GM23338 (cell line): ENCODE results near the gene NHSL1.

ENCODE experiments used
- CREB1 ChIP-seq: fragments of 250-450 bp; sonication (Bioruptor Pico); IDR thresholded peaks from 2 replicates; pipeline ENCODE4 v1.5.0; 2020; ENCODE audit warnings: low read depth, mild to moderate bottlenecking, moderate library complexity
- EZH2 ChIP-seq: fragments of 200-600 bp; sonication (generic); IDR thresholded peaks from one replicate; pipeline ENCODE4 v1.8.0; 2017; ENCODE audit warnings: antibody characterized with exemption, mild to moderate bottlenecking, low read depth; ENCODE audit not compliant: unreplicated experiment
- EZH2phosphoT487 ChIP-seq: fragments of 200-600 bp; sonication (generic); IDR thresholded peaks from one replicate; pipeline ENCODE4 v1.8.1; 2018; ENCODE audit warnings: antibody characterized with exemption; ENCODE audit not compliant: unreplicated experiment
- JUNB ChIP-seq: IDR thresholded peaks from one replicate; pipeline ENCODE4 v1.6.1; 2016; ENCODE audit warnings: antibody characterized with exemption; ENCODE audit not compliant: unreplicated experiment
- NANOG ChIP-seq: IDR thresholded peaks from 2 replicates; pipeline ENCODE4 v1.6.1; 2016; ENCODE audit warnings: antibody characterized with exemption, borderline replicate concordance
- POLR2AphosphoS5 ChIP-seq: IDR thresholded peaks from 2 replicates; pipeline ENCODE4 v1.6.1; 2016; ENCODE audit warnings: antibody characterized with exemption, low read depth
- STAT1 ChIP-seq: IDR thresholded peaks from one replicate; pipeline ENCODE4 v1.6.1; 2016; ENCODE audit warnings: antibody characterized with exemption; ENCODE audit not compliant: unreplicated experiment
- ZNF114 ChIP-seq: fragments of 250-450 bp; sonication (Bioruptor Pico); IDR thresholded peaks from 2 replicates; pipeline ENCODE4 v1.5.0; 2020; ENCODE audit warnings: mild to moderate bottlenecking, moderate library complexity
- ZNF331 ChIP-seq: fragments of 250-450 bp; sonication (Bioruptor Pico); IDR thresholded peaks from 2 replicates; pipeline ENCODE4 v1.5.0; 2020; ENCODE audit warnings: low read depth, mild to moderate bottlenecking, moderate library complexity
- TF ChIP-seq, protein P1 (sequence below), 2 experiments: fragments of 200-600 bp in 1 of 2; sonication (generic) in 1 of 2; conservative IDR thresholded peaks; 2 replicates each; pipeline versions ENCODE4 v1.5.1 to v1.6.1; 2016 to 2017; ENCODE audit warnings: antibody characterized with exemption in 2 of 2, low read depth in 2 of 2, mild to moderate bottlenecking in 2 of 2, moderate library complexity in 1 of 2
- TF ChIP-seq, protein P2 (sequence below): IDR thresholded peaks from 2 replicates; pipeline ENCODE4 v1.6.1; 2016; ENCODE audit warnings: antibody characterized with exemption
- TF ChIP-seq, protein P3 (sequence below): IDR thresholded peaks from one replicate; pipeline ENCODE4 v1.6.1; 2018; ENCODE audit warnings: antibody characterized with exemption; ENCODE audit not compliant: unreplicated experiment

DNA sequence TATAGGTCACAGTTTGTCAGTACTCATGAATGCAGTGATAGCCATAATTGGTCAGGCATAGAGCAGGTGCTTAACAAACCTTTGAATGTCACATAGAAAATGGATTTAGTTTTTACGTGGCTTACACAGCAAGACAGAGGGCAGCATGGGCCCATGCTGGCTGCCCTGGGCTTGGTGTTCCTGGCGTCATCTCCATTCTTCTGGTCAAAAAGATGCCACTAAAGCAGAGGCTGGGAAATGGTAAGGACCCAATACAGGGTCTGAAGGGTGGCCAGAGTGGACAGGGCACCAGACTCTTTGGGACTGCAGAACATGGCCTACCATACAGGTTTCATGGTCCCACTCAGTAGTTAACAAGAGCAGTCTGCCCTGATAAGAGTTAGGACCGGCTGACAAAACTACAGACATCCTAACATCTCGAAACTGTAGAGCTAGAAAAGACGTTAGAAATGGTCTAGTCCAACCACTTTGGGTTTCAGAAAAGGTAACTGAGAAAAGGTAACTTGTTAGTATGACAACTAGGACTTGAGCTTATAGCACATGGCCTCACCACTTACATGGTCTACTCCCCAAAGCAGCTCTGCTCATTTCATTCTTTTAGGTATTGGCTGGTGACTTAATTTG lies 72.7 kb downstream of the NHSL1 start:
- TF ChIP-seq, protein P1, sequence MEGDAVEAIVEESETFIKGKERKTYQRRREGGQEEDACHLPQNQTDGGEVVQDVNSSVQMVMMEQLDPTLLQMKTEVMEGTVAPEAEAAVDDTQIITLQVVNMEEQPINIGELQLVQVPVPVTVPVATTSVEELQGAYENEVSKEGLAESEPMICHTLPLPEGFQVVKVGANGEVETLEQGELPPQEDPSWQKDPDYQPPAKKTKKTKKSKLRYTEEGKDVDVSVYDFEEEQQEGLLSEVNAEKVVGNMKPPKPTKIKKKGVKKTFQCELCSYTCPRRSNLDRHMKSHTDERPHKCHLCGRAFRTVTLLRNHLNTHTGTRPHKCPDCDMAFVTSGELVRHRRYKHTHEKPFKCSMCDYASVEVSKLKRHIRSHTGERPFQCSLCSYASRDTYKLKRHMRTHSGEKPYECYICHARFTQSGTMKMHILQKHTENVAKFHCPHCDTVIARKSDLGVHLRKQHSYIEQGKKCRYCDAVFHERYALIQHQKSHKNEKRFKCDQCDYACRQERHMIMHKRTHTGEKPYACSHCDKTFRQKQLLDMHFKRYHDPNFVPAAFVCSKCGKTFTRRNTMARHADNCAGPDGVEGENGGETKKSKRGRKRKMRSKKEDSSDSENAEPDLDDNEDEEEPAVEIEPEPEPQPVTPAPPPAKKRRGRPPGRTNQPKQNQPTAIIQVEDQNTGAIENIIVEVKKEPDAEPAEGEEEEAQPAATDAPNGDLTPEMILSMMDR (conservative IDR thresholded peaks at IDR 0.05; ENCODE audit: low read depth in 2 of 2): no peak; a peak in 1 of 4 replicates
- no peak for TF ChIP-seq EZH2
- TF ChIP-seq POLR2AphosphoS5: no peak
- TF ChIP-seq CREB1 (CRISPR knock-in tag): no peak
- no peak for TF ChIP-seq EZH2phosphoT487
- TF ChIP-seq JUNB: no peak
- TF ChIP-seq, protein P2, sequence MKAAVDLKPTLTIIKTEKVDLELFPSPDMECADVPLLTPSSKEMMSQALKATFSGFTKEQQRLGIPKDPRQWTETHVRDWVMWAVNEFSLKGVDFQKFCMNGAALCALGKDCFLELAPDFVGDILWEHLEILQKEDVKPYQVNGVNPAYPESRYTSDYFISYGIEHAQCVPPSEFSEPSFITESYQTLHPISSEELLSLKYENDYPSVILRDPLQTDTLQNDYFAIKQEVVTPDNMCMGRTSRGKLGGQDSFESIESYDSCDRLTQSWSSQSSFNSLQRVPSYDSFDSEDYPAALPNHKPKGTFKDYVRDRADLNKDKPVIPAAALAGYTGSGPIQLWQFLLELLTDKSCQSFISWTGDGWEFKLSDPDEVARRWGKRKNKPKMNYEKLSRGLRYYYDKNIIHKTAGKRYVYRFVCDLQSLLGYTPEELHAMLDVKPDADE: no peak
- no peak for TF ChIP-seq STAT1
- TF ChIP-seq, protein P3, sequence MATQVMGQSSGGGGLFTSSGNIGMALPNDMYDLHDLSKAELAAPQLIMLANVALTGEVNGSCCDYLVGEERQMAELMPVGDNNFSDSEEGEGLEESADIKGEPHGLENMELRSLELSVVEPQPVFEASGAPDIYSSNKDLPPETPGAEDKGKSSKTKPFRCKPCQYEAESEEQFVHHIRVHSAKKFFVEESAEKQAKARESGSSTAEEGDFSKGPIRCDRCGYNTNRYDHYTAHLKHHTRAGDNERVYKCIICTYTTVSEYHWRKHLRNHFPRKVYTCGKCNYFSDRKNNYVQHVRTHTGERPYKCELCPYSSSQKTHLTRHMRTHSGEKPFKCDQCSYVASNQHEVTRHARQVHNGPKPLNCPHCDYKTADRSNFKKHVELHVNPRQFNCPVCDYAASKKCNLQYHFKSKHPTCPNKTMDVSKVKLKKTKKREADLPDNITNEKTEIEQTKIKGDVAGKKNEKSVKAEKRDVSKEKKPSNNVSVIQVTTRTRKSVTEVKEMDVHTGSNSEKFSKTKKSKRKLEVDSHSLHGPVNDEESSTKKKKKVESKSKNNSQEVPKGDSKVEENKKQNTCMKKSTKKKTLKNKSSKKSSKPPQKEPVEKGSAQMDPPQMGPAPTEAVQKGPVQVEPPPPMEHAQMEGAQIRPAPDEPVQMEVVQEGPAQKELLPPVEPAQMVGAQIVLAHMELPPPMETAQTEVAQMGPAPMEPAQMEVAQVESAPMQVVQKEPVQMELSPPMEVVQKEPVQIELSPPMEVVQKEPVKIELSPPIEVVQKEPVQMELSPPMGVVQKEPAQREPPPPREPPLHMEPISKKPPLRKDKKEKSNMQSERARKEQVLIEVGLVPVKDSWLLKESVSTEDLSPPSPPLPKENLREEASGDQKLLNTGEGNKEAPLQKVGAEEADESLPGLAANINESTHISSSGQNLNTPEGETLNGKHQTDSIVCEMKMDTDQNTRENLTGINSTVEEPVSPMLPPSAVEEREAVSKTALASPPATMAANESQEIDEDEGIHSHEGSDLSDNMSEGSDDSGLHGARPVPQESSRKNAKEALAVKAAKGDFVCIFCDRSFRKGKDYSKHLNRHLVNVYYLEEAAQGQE: no peak
- TF ChIP-seq ZNF114 (CRISPR knock-in tag): no peak
- TF ChIP-seq NANOG: no peak
- TF ChIP-seq ZNF331 (CRISPR knock-in tag): no peak
